Measurements from ENCODE around the gene EHBP1L1.

GRCh38 chr11:65575568-65576231 is at the start of gene EHBP1L1:
- TF ChIP-seq CTCF (IDR thresholded peaks at IDR 0.05) (no peak), EZH2 (IDR thresholded peaks at IDR 0.05) (peak; percentile 80), EZH2phosphoT487 (IDR thresholded peaks at IDR 0.05) (no peak)

Measured in neural progenitor cell (in vitro differentiated cells).